Measurements from ENCODE around the gene CDH22.

The CDH22 gene

GRCh38 chr20:46144432-46145025, 163.8 kb downstream of the CDH22 start:
- DNase-seq (no peak), ATAC-seq (no peak)

GRCh38 chr20:46142124-46142523, 166.2 kb downstream of the CDH22 start:
- ATAC-seq (no peak), DNase-seq (no peak)

- no peak for ATAC-seq
These were observed 168.3 kb downstream of the CDH22 start for GRCh38 chr20:46139908-46140482.

GRCh38 chr20:46139266-46139889, 168.9 kb downstream of the CDH22 start:
- DNase-seq, result no peak
- ATAC-seq, result no peak

More at GRCh38 chr20:46139908-46140482, 168.3 kb downstream of the CDH22 start:
- no peak for DNase-seq

- no peak for DNase-seq
- ATAC-seq, result no peak
These were observed 170.5 kb downstream of the CDH22 start for GRCh38 chr20:46137816-46138215.

DNA sequence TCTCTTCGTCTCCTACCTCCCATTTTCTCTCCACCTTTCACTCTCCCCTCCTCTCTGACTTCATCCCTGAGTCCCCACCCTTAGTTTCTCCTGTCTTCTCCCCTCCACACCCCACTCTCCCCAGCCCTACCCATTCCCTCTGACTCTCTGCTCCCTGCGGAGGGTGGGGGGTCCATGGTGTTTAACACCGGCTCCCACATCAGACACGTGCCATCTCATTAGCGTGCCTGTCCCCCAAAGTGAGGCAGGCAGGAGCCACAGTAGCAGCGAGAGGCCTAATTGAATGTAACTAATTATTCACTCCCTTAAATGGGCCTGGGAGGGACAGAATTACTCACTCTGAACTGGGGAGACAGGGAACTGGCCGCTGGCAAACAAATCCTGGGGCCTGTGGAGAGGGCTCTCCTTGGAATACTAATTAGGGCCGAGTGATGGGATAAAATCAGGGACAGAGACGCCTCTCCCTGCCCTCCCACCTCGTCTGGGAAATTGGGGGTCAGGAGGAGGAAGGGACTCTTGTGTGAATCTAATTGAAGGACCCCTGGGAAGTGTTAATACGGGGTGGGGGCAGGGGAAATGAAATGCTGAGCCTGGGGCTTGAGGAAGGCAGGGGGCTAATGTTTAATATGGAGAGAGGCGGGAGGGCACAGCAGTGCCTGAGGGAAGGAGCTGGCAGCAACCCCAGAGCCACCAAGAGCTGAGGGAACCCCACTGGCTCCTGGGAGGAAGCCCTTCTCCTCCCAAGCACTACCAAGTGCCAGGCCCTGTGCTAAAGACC, 172.3 kb downstream of the CDH22 start:
- no peak for DNase-seq
- ATAC-seq, result no peak

DNA sequence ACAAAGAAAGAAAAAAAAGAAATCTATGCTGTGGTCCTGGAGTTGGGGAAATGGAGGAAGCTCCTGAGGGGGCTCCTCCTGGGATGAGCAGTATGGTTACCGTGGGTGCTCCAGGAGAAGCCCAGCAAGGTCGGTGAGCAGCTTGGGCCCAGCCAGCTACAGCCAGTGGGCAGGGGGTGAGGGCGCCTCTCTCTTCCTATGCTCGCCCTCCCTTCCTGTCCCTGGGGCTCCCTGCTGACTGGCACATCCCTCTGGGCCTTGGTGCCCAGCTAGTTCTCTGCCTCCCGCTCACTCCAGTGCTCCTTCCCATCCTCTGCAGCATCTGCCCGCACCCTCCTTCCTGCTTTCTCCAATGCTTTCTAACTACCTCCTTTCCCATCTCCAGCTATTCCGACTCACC, 173.6 kb downstream of the CDH22 start:
- no peak for DNase-seq
- no peak for ATAC-seq

- DNase-seq, result no peak
- no peak for ATAC-seq
These were observed 174.2 kb downstream of the CDH22 start for GRCh38 chr20:46133886-46134654.

DNA sequence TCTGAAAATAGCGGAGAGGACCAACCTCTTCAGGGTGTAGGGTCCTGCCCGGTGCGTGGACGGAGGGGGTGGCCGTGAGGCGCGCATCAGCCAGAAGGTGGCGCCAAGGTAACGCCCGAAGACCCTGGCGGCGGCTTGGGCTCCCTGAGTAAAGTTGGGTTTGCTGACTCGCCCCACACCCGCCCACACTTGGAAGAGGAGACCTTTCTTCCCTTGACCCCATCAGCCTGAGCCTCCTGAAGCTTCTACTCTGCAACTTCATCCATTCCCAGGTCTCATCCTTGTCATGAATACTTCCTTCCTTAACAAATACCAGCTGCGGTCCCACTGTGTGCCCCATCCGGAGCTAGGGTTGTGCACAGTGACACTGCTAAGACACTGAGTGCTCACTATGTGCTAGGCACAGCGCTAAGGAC, 175.6 kb downstream of the CDH22 start:
- ATAC-seq (peak; percentile 79), DNase-seq (peak; percentile 79)

- no peak for ATAC-seq
- DNase-seq, result no peak
These were observed 176.9 kb downstream of the CDH22 start for GRCh38 chr20:46131396-46131795.

GRCh38 chr20:46130534-46130933, 177.8 kb downstream of the CDH22 start:
- DNase-seq (no peak), ATAC-seq (no peak)

DNA sequence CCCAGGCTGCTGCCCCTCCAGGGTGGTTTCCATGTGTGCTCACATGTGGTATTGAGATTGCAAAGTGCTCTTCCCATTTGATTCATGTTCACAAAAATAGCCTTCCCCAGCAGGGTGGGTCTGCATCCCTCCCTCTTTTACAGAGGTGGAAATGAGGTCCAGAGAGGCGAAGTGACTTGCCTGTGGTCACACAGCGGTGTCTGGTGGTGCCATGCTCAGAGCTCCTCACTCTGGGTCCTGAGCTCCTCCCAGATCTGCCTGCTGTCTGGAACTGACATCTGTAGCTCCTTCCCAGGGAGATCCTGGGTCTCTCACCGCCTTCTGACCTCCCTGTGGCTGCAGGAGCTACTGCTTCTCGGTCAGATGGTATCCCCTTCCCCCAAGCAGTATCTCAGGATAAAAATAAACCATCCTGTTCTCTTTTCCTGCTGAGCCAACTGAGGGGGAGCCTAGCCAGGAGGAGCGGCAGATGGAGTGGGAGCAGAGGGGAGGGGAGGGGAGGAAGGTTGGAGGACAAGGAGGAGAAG, 178.3 kb downstream of the CDH22 start:
- peak; percentile 42 for ATAC-seq
- no peak for DNase-seq

DNA sequence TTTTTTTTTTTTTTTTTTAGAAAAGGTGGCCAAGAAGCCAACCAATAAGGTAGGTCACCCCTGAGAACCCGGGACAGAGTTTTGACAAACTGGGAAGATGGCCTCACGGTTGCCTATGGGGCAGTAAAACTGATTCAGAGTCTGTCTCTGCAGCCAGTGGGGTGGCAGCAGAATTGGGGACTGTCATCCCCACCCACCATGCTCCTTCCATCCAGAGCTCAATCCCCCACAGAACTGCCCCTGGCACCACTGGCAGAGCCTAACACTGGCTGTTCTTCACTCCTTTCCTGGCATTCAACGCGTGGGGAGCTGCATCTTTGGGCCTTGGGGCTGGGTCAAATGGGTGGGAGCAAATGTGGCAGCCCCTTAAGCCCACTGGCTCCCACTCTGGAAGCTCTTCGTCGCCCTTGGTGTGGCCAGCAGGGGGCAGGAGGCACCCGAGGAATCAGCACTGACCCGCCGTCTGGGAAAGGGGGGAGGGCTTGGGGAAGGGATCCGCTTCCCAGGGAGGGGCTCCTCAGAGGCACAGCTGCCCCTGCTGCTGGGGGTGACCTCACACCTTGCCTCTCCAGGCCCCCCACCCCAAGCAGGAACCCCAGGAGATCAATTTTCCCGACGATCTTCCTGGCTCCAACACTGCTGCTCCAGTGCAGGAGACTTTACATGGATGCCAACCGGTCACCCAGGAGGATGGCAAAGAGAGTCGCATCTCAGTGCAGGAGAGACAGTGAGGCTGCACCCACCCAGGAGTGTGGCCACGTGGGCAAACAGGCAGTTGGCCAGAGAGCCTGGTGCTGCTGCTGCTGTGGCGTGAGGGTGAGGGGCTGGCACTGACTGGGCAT, 179.8 kb downstream of the CDH22 start:
- no peak for ATAC-seq
- peak; percentile 19 for DNase-seq

DNA sequence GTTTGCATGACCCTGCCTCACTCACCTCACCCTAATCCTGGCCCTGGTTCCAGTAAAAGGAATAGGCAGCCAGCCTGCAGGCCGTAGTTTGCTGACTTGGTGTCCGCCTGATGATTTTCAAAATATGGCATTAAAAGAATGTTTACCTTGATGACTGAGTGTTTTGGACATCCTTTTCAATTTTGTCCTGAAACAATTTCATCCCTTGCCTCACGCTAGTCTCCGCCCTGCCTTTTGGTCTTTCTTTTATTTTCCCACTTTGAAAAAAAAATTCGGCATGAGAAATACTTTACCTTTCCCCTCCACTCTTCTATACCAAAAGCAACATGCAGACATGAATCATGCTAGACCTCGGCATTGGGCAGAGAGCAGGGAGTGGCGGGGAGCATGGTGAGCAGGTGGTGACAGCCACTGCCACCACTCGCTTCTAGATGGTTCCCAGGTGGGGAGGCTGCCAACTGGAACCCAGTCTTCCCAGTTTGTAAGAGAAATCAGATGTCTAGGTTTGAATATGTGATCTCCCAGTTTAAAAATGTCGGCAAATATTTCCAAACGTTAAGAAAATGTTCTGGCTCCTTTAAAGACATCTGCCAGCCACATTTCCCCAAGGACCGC, 180.8 kb downstream of the CDH22 start:
- DNase-seq, result no peak

GRCh38 chr20:46126440-46127056, 181.8 kb downstream of the CDH22 start:
- no peak for DNase-seq
- ATAC-seq, result no peak

More for the DNA sequence above, 180.8 kb downstream of the CDH22 start:
- ATAC-seq, result no peak
